ENCODE measurements around the gene LDLRAD4.

Gene LDLRAD4

GRCh38 chr18:13613099-13613498 is 394.5 kb downstream of the LDLRAD4 start:
- DNase-seq (ENCODE audit: low read depth in 2 of 2): no peak

GRCh38 chr18:13613591-13614501 is 395.3 kb downstream of the LDLRAD4 start:
- no peak for DNase-seq (ENCODE audit: low read depth in 2 of 2)

- peak in 1 of 2 donors; percentile 23 for DNase-seq (ENCODE audit: low read depth in 2 of 2)
These were observed 396.2 kb downstream of the LDLRAD4 start for GRCh38 chr18:13614641-13615288.

- DNase-seq (ENCODE audit: low read depth in 2 of 2): no peak
These were observed 396.9 kb downstream of the LDLRAD4 start for GRCh38 chr18:13615432-13615861.

GRCh38 chr18:13616041-13616440 is 397.5 kb downstream of the LDLRAD4 start:
- DNase-seq (ENCODE audit: low read depth in 2 of 2): no peak

GRCh38 chr18:13616525-13617035 is 398.0 kb downstream of the LDLRAD4 start:
- no peak for DNase-seq (ENCODE audit: low read depth in 2 of 2)

GRCh38 chr18:13617826-13618515 is 399.4 kb downstream of the LDLRAD4 start:
- DNase-seq (ENCODE audit: low read depth in 2 of 2): no peak

GRCh38 chr18:13618760-13619438 is 400.3 kb downstream of the LDLRAD4 start:
- DNase-seq (ENCODE audit: low read depth in 2 of 2): no peak

- DNase-seq (ENCODE audit: low read depth in 2 of 2): no peak
These were observed 401.1 kb downstream of the LDLRAD4 start for GRCh38 chr18:13619505-13620205.

- no peak for DNase-seq (ENCODE audit: low read depth in 2 of 2)
These were observed 401.7 kb downstream of the LDLRAD4 start for GRCh38 chr18:13620206-13620672.

GRCh38 chr18:13620818-13621445 is 402.4 kb downstream of the LDLRAD4 start:
- DNase-seq (ENCODE audit: low read depth in 2 of 2): no peak

- no peak for DNase-seq (ENCODE audit: low read depth in 2 of 2)
These were observed 402.9 kb downstream of the LDLRAD4 start for GRCh38 chr18:13621446-13621849.

- DNase-seq (ENCODE audit: low read depth in 2 of 2): no peak
These were observed 403.5 kb downstream of the LDLRAD4 start for GRCh38 chr18:13621886-13622619.

GRCh38 chr18:13622751-13623150 is 404.2 kb downstream of the LDLRAD4 start:
- no peak for DNase-seq (ENCODE audit: low read depth in 2 of 2)

- DNase-seq (ENCODE audit: low read depth in 2 of 2): no peak
These were observed 404.8 kb downstream of the LDLRAD4 start for GRCh38 chr18:13623348-13623747.

GRCh38 chr18:13623871-13624270 is 405.3 kb downstream of the LDLRAD4 start:
- no peak for DNase-seq (ENCODE audit: low read depth in 2 of 2)

- DNase-seq (ENCODE audit: low read depth in 2 of 2): no peak
These were observed 406.1 kb downstream of the LDLRAD4 start for GRCh38 chr18:13624563-13625237.

GRCh38 chr18:13625355-13625754 is 406.8 kb downstream of the LDLRAD4 start:
- DNase-seq (ENCODE audit: low read depth in 2 of 2): no peak
